SJCRH30 (cell line): ENCODE measurements around the gene CYB5B. TPM values are rescaled to one million over a fixed set of nuclear protein-coding genes. Genes with fewer than 3 reads are reported as not detected.

ENCODE experiments used
- DNase-seq, 2 experiments: peaks; one replicate each; pipeline ENCODE4 v3.0.0-alpha.2; 2015 to 2020
- H3K27ac ChIP-seq: fragments of 250-450 bp; sonication (Bioruptor Pico); 2 replicates; pipeline ENCODE4 v1.5.1; 2020; ENCODE audit warnings: mild to moderate bottlenecking, moderate library complexity
- H3K27me3 ChIP-seq: fragments of 250-450 bp; sonication (Bioruptor Pico); 2 replicates; pipeline ENCODE4 v1.5.1; 2020; ENCODE audit warnings: mild to moderate bottlenecking, moderate library complexity
- H3K36me3 ChIP-seq: fragments of 250-450 bp; sonication (Bioruptor Pico); 2 replicates; pipeline ENCODE4 v1.5.1; 2020; ENCODE audit warnings: mild to moderate bottlenecking, moderate library complexity
- H3K4me1 ChIP-seq: fragments of 250-450 bp; sonication (Bioruptor Pico); 2 replicates; pipeline ENCODE4 v1.5.1; 2020; ENCODE audit warnings: mild to moderate bottlenecking, moderate library complexity
- H3K4me3 ChIP-seq: fragments of 250-450 bp; sonication (Bioruptor Pico); 2 replicates; pipeline ENCODE4 v1.5.1; 2020; ENCODE audit warnings: mild to moderate bottlenecking, moderate library complexity
- H3K9me3 ChIP-seq: fragments of 250-450 bp; sonication (Bioruptor Pico); replicated peaks from 2 replicates; pipeline ENCODE4 v1.5.1; 2020; ENCODE audit warnings: mild to moderate bottlenecking, moderate library complexity
- total RNA-seq: library from RNA; depleted of rRNA; stranded (reverse); fragments of >200 nt; shearing (Covaris generic); gene quantifications from 2 replicates; pipeline ENCODE4 v1.2.3, GENCODE V29; 2014

CYB5B gene
- total RNA-seq, 1 experiment from 2014 or later: 99.5 TPM

DNA sequence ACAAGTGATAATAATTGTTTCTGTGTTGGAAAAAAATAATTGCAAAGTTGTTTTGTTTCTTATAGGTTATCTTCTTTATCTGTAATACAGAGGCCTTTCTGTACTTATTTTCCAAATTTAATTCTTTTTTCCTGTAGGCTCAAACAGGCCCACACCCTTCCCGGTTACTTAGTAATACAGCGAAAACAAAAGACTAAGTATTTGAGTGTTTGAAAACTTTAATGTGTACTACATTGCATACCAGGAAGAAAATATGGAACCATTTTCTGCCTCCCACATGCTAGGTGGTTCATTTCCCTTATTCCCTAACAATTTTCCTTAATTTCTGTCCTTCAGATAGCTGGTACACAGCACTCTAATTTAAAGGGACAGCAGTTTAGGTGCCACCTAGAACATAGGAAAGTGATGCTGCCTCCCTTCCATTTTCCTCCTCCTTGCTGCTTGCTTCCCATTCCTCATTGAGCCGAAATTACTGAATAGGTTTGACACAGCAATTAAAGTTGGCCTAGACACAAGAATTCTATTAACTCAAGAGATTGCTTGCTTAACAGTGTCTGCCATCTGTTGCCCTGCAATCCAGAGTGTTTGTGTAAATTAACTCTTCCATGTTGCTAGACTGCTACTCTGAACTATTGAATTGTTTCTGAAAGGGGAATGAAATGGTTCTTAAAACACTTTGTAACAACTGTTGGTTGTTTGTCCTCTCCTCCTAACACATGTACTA is 24.2 kb downstream of the CYB5B start:
- no peaks in the 10 kb centered on the region for H3K27me3 ChIP-seq
- H3K4me1 ChIP-seq: no peaks in the 10 kb centered on the region
- DNase-seq: no peak
- no peaks in the 10 kb centered on the region for H3K9me3 ChIP-seq
- H3K4me3 ChIP-seq: no peak overlapping the region
- no peak overlapping the region for H3K27ac ChIP-seq
- H3K36me3 ChIP-seq: peaks cover 16% of the 10 kb centered on the region

- no peaks in the 10 kb centered on the region for H3K27me3 ChIP-seq
- H3K27ac ChIP-seq: no peak overlapping the region
- no peak overlapping the region for H3K4me3 ChIP-seq
- no peak for DNase-seq
- H3K36me3 ChIP-seq: peaks cover 16% of the 10 kb centered on the region
- no peaks in the 10 kb centered on the region for H3K9me3 ChIP-seq
- no peaks in the 10 kb centered on the region for H3K4me1 ChIP-seq
Measured at GRCh38 chr16:69451166-69451565, 26.7 kb downstream of the CYB5B start.

- no peak for DNase-seq
- H3K9me3 ChIP-seq: no peaks in the 10 kb centered on the region
- H3K4me3 ChIP-seq: no peak overlapping the region
Measured at GRCh38 chr16:69453936-69454335, 29.5 kb downstream of the CYB5B start.

DNA sequence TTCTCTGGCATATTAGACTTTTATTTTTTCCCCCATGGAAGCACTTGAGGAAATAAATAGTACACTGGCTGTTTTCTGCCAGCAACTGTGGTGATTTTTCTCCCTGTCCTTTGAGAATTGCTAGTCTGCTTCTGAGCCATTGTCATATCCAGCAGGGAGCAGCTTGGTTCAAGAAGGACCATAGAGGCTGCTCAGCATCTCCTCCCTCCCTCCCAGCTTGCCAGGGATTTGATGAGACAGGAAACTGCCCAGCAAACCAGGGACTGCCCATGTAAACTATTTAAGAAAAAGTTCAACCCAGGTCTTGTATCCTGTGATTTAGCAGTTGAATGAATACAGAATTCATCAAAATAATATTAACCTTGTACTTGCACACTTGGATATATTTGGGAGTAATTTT is 39.5 kb downstream of the CYB5B start:
- Histone ChIP-seq H3K36me3 (peaks cover 2% of the 10 kb centered on the region; the same call in 1 of the 2 replicates), H3K9me3 (no peaks in the 10 kb centered on the region), H3K27me3 (no peaks in the 10 kb centered on the region), H3K4me1 (no peaks in the 10 kb centered on the region; the same call in 1 of the 2 replicates), H3K4me3 (no peak overlapping the region), H3K27ac (no peak overlapping the region)
- no peak for DNase-seq

More at GRCh38 chr16:69453936-69454335, 29.5 kb downstream of the CYB5B start:
- peaks cover 3% of the 10 kb centered on the region; the same call in 1 of the 2 replicates for H3K36me3 ChIP-seq
- no peaks in the 10 kb centered on the region for H3K4me1 ChIP-seq
- no peak overlapping the region for H3K27ac ChIP-seq
- H3K27me3 ChIP-seq: no peaks in the 10 kb centered on the region

GRCh38 chr16:69465083-69465721 is 40.8 kb downstream of the CYB5B start:
- Histone ChIP-seq H3K27ac (no peak overlapping the region), H3K4me3 (no peak overlapping the region), H3K36me3 (no peaks in the 10 kb centered on the region; the same call in 1 of the 2 replicates), H3K9me3 (no peaks in the 10 kb centered on the region), H3K4me1 (no peaks in the 10 kb centered on the region; the same call in 1 of the 2 replicates), H3K27me3 (no peaks in the 10 kb centered on the region)
- no peak for DNase-seq

DNA sequence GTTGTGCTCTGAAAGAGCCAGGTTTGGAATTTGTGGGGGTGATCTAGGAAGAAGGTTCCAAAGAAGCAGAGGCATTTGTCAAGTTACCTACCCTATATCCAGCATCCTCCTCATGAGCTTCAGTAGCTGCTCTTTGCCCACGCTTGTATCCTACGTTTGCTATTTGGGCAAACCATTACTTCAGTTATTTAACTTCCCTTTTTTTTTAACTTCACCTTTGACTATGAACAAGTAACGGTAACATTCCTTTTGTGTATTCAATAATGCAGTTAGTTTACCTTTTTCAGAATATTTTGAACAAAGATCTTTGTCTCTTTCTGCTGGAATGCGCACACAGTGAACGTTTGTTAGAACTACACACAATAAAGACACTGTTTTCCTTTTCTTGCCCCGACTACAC is 41.5 kb downstream of the CYB5B start:
- H3K4me3 ChIP-seq: no peak overlapping the region
- no peaks in the 10 kb centered on the region; the same call in 1 of the 2 replicates for H3K36me3 ChIP-seq
- no peaks in the 10 kb centered on the region for H3K9me3 ChIP-seq
- H3K4me1 ChIP-seq: no peaks in the 10 kb centered on the region; the same call in 1 of the 2 replicates
- DNase-seq: no peak
- no peaks in the 10 kb centered on the region for H3K27me3 ChIP-seq
- no peak overlapping the region for H3K27ac ChIP-seq

DNA sequence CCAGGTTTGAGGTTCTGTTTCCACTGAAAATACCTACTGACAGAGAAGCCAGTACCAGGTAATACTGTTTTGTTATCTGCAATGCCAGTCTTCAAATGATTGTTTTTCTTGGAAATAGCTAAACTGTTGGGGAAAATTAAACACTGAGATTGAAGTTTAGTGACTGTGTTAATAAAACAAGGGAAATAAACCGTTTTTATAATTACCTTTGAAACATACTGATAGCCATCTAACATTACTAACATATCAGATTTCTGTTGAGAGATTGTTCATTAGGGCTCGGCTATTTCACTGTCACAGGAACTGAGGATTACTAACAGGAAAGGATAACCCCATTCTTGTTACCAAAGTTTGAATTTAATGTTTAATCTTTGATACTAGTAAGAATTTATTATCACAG is 42.1 kb downstream of the CYB5B start:
- Histone ChIP-seq H3K9me3 (no peaks in the 10 kb centered on the region), H3K27ac (no peak overlapping the region), H3K36me3 (no peaks in the 10 kb centered on the region; the same call in 1 of the 2 replicates), H3K27me3 (no peaks in the 10 kb centered on the region), H3K4me3 (no peak overlapping the region), H3K4me1 (no peaks in the 10 kb centered on the region; the same call in 1 of the 2 replicates)
- no peak for DNase-seq

DNA sequence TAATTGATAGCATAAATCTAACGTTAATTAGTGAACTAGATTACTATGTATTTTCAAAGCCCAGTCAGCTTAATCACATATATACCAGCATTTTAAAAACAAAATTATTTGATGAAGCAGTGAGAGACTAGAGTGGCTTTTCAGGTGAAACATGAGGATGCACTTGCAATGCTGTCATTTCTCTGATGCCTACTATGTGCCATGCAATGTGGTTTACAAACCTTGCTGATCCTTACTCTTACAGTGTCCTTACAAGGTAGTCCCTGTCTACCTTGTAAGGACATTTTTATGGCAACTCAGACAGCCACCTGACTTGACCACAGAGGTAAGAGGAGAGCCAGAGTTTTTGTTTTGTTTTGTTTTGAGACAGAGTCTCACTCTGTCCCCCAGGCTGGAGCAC is 42.7 kb downstream of the CYB5B start:
- Histone ChIP-seq H3K27ac (no peak overlapping the region), H3K9me3 (no peaks in the 10 kb centered on the region), H3K4me1 (no peaks in the 10 kb centered on the region; the same call in 1 of the 2 replicates), H3K36me3 (no peaks in the 10 kb centered on the region; the same call in 1 of the 2 replicates), H3K27me3 (no peaks in the 10 kb centered on the region), H3K4me3 (no peak overlapping the region)
- no peak for DNase-seq

DNA sequence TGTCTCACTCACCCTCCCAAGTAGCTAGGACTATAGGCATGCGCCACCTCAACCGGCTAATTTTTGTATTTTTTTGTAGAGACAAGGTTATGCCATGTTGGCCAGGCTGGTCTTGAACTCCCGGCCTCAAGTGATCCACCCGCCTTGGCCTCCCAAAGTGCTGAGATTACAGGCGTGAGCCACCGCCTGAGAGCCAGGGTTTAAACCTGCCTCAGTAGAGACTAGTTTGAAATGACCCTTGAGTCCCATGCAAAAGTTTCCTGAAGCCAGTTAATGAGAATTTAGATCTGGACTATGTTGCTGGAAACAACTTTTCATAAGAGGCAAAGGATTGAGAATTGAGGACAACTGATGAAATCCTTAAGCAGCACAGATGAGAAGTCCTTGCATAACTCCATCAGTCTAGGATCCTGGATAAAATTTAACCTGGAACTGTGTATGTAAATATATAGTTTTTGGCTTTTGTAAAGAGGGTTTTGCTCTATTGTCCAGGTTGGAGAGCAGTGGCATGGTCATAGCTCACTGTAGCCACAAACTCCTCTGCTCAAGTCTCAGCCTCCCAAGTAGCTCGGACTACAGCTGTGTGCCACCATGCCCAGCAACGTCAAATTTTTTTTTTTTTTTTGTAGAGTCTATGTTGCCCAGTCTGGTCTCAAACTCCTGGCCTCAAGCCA is 43.2 kb downstream of the CYB5B start:
- H3K4me1 ChIP-seq: no peaks in the 10 kb centered on the region; the same call in 1 of the 2 replicates
- no peaks in the 10 kb centered on the region for H3K27me3 ChIP-seq
- no peaks in the 10 kb centered on the region; the same call in 1 of the 2 replicates for H3K36me3 ChIP-seq
- H3K4me3 ChIP-seq: no peak overlapping the region
- H3K27ac ChIP-seq: no peak overlapping the region
- H3K9me3 ChIP-seq: no peaks in the 10 kb centered on the region
- DNase-seq: no peak

GRCh38 chr16:69469807-69470561 is 45.6 kb downstream of the CYB5B start:
- Histone ChIP-seq H3K27ac (no peak overlapping the region), H3K36me3 (no peaks in the 10 kb centered on the region), H3K9me3 (no peaks in the 10 kb centered on the region), H3K4me3 (no peak overlapping the region), H3K4me1 (no peaks in the 10 kb centered on the region; the same call in 1 of the 2 replicates), H3K27me3 (no peaks in the 10 kb centered on the region)
- DNase-seq: no peak

DNA sequence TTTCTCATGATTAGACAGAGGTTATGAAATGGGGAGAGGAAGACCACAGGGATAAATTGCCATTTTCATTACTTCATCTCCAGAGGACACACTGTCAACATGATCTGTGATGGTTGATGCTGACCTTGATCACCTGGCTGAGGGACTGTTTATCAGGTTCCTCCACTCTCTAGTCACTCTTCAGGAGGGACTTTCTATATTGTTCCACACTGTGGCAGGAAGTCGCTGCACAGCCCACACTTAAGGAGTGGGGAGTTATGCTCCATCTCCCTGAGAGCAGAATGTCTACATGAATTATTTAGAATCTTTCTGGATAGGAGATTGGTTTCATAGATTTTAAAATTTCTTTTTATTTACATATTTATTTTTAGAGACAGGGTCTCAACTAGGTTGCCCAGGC is 46.7 kb downstream of the CYB5B start:
- no peak overlapping the region for H3K4me3 ChIP-seq
- H3K36me3 ChIP-seq: no peaks in the 10 kb centered on the region
- no peak overlapping the region for H3K27ac ChIP-seq
- H3K4me1 ChIP-seq: no peaks in the 10 kb centered on the region
- H3K27me3 ChIP-seq: no peaks in the 10 kb centered on the region
- H3K9me3 ChIP-seq: no peaks in the 10 kb centered on the region
- no peak for DNase-seq

GRCh38 chr16:69474408-69474807 is 50.0 kb downstream of the CYB5B start:
- H3K9me3 ChIP-seq: no peaks in the 10 kb centered on the region
- no peak overlapping the region for H3K27ac ChIP-seq
- no peaks in the 10 kb centered on the region for H3K36me3 ChIP-seq
- no peak for DNase-seq
- H3K4me1 ChIP-seq: peaks cover 5% of the 10 kb centered on the region; the same call in 1 of the 2 replicates
- no peaks in the 10 kb centered on the region for H3K27me3 ChIP-seq
- no peak overlapping the region for H3K4me3 ChIP-seq

GRCh38 chr16:69476920-69477443 is 52.6 kb downstream of the CYB5B start:
- Histone ChIP-seq H3K4me1 (peaks cover 5% of the 10 kb centered on the region; the same call in 1 of the 2 replicates), H3K27ac (no peak overlapping the region), H3K4me3 (no peak overlapping the region), H3K36me3 (no peaks in the 10 kb centered on the region), H3K9me3 (no peaks in the 10 kb centered on the region), H3K27me3 (no peaks in the 10 kb centered on the region)
- DNase-seq: peak in 1 of 2 experiments; percentile 4

GRCh38 chr16:69477546-69477945 is 53.1 kb downstream of the CYB5B start:
- Histone ChIP-seq H3K27ac (no peak overlapping the region), H3K36me3 (no peaks in the 10 kb centered on the region)
- DNase-seq: no peak

More at GRCh38 chr16:69477546-69477945, 53.1 kb downstream of the CYB5B start:
- Histone ChIP-seq H3K4me3 (no peak overlapping the region), H3K9me3 (no peaks in the 10 kb centered on the region), H3K4me1 (peaks cover 5% of the 10 kb centered on the region; the same call in 1 of the 2 replicates), H3K27me3 (no peaks in the 10 kb centered on the region)
